Fibroblast of peridontal ligament (primary cell): Measurements from ENCODE around the gene HEATR1.
"Not testable (repeated sequence)": the region's sequence is repeated elsewhere in the genome, so short reads cannot be mapped to it uniquely, and the experiment has no call there.

Experiments
- DNase-seq: peaks from one replicate; pipeline ENCODE4 v3.0.0-alpha.2; 2010; ENCODE audit errors: extremely low read depth

HEATR1 gene

DNA sequence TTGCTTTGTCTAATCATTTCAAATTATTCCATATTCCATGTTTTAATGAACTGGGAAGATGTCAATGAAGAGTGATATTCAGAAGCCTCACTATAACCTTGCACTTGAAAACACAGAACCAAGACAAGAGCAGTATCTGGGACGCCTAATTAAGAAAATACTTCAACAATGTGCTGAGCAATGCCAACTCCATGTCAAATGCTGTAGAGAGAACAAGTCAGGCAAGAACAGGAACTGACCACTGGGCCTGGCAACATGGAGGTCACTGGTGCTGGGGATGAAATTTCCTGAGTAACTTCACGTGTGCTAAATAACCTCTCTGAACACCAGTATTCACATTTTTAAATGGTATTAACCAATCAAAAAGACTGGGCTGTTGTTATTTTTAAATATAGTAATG lies 22.8 kb downstream of the HEATR1 start:
- DNase-seq, result no peak

DNA sequence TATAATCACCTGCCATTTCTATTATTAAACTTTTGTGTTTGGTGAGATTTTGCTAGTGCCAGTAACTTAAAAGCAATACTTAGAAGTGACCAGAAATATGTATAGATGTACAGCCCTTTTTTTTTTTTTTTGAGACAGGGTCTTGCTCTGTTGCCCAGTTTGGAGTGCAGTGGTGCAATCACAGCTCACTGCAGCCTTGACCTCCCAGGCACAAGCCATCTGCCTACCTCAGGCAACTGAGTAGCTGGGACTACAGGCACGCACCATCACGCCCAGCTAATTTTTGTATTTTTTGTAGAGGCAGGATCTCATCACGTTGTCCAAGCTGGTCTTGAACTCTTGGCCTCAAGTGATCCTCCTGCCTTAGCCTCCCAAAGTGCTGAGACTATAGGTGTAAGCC lies 23.9 kb downstream of the HEATR1 start:
- not testable (repeated sequence) for DNase-seq

DNA sequence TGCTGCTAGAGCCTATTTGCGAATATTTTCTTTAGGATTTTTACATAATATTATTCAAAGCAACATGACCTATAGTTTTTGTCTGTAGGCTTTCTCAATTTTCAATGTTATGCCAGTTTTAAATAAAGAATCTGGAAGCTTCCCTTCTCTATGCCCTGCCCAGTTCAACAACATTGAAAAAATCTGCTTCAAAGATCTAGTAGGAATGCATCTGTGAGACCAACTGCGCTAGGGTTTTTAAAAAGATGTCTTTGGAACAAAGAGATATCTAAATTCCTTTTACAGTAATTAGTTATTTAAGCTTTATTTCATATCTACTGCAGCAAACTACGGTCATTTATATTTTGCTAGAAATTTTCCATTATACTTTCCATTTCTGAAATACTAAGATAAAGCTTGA lies 25.7 kb downstream of the HEATR1 start:
- DNase-seq, result no peak

DNA sequence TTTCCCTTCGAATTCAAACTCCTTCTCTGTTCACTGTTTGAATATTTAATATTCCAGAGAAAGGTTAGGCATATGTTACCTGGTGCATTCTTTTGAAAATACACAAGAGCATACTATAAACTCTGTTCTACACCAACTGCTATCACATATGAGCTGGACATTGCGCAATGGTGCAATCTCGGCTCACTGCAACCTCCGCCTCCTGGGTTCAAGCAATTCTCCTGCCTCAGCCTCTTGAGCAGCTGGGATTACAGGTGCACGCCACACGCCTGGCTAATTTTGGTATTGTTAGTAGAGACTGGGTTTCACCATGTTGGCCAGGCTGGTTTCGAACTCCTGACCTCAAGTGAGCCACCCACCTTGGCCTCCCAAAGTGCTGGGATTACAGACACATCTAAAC lies 27.3 kb downstream of the HEATR1 start:
- DNase-seq, result not testable (repeated sequence)

DNA sequence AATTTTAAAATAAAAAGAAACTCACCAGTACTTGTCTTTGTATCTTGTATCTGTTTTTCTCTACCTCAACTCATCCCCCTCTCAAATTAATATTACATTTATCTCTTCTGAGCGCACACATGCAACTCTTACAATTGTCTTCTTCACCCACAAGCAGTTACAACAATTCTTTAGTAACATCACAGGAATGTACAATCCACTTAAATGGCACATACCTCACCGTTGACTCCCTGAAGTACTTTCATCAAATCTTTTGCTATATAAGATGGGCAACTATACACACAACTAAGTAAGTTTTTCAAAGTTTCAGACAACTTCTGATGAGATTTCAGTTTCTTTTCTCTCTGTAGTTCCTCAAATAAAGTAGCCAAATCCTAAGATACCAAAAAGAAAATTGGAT lies 28.3 kb downstream of the HEATR1 start:
- DNase-seq, result peak; percentile 17

DNA sequence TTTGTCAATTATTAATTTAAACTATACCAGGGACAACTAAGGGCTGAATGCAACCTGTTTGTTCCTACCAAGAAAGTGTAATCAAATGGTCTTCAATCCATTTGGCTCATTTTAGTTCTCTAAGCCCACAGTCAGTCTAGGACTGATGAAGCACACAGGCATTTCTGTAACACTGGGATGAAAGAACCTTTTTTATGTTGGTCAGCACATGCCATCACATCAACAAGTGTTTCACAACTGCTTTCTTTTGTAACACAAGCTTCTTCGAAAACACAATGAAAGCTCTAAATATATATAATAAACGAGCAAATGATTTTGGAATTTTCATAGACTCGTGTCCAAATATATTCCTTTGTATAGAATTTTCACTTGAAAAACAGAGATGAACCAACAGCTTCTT lies 28.8 kb downstream of the HEATR1 start:
- peak; percentile 14 for DNase-seq

DNA sequence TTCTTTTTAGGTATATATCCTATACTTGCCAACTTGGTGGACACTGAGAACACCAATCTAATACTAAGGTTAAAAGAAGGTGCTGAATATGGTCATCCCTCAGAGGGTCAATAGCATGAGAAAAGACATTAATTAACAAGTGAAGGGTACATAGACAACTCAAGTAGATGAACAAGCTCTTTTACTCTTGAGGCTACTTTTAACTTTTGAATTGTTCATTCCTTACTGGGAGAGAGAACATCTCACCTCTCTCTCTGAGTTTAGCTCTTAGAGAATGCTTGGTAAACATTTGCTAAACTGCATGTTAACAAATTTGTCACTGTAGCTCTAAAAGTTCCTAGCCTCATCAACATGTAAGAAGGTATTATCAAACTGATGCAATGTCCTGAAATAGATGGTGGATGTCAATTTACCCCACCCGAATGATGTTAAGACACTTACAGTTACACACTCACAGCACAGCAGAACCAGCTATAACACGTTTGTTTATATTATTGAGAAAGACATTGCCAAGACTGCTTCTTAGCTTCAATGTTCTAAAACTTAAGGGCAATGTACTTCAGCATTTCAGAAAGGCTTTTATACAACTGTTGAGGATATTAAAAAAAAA lies 35.9 kb downstream of the HEATR1 start:
- DNase-seq, result peak; percentile 53

DNA sequence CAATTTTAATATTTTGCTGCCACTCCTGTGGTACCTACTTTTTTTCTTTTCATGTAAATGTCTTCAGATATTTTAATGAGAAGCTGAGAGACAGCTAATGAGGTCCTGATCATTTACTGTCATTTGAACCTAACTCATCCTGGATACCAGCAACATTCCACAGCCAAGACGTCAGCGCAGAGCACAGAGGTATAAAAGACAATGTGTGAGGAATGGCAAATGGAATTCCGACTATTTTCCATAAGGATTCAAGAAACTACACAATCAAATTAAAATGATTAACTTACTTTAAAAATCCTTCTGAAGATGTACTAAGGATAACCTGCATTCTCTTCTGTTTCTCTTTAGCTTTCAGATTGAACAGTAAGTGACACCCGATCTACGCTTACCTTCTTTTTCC lies 38.8 kb downstream of the HEATR1 start:
- no peak for DNase-seq

DNA sequence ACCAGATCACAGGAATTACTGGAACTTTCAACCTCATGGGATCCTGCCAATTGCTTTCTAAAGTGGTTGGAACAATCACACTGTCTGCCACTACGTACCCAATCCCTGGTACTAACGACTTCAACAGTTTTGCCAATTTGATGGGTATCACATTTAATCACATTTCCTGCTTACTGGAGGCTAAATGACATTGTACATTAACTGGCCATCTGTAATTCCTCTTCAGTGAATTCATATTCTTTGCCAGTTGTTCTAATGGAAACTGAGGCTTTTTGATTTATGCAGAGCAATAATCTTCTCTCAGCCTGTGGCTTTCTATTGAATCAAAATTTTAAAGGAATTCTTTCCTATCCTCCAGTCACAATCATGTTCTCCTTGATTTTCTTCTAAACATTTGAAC lies 42.3 kb downstream of the HEATR1 start:
- DNase-seq, result no peak

GRCh38 chr1:236560213-236560771 lies 44.0 kb downstream of the HEATR1 start:
- DNase-seq, result no peak

- DNase-seq, result no peak
Measured at GRCh38 chr1:236558846-236559245, 45.5 kb downstream of the HEATR1 start.

GRCh38 chr1:236558081-236558480 lies 46.2 kb downstream of the HEATR1 start:
- no peak for DNase-seq

GRCh38 chr1:236556606-236557005 lies 47.7 kb downstream of the HEATR1 start:
- DNase-seq, result no peak

GRCh38 chr1:236553370-236553769 lies 50.9 kb downstream of the HEATR1 start:
- DNase-seq, result no peak

DNA sequence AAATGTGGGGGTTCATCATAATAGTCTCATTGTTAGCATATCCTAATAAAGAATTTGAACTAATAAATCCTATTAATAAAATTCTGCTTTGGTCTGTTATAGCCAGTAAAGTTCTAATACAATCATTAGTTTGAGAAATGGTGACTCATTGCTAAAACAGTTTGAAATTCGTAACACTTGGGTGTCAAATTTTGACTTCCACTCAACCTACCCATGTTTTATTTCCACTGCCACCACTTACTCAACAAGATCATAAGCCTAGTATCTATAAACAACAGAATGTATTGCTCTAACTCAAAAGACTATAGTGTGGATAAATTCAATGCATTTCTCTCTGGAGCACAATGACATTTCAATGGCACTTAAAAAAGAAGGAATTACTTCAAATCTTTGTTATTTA lies 51.4 kb downstream of the HEATR1 start:
- no peak for DNase-seq

DNA sequence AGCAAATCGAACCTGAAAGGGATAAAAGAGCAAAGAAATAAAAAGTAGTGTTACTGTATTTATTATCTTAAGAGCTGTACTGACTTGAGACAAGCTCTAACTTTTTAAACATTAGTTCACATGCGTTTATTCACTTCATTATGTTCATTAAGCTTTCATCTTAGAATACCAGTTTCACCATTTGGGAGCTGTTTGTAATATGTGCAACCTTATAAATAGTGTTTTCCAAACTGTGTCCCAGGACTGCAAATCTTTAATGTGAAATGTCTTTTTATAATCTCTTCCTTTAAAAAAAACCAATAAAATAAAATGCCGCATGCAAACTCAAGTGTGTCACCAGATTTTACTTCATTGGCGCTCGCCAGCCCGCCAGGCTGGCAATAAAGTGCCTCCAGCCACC lies 52.2 kb downstream of the HEATR1 start:
- DNase-seq, result no peak

DNA sequence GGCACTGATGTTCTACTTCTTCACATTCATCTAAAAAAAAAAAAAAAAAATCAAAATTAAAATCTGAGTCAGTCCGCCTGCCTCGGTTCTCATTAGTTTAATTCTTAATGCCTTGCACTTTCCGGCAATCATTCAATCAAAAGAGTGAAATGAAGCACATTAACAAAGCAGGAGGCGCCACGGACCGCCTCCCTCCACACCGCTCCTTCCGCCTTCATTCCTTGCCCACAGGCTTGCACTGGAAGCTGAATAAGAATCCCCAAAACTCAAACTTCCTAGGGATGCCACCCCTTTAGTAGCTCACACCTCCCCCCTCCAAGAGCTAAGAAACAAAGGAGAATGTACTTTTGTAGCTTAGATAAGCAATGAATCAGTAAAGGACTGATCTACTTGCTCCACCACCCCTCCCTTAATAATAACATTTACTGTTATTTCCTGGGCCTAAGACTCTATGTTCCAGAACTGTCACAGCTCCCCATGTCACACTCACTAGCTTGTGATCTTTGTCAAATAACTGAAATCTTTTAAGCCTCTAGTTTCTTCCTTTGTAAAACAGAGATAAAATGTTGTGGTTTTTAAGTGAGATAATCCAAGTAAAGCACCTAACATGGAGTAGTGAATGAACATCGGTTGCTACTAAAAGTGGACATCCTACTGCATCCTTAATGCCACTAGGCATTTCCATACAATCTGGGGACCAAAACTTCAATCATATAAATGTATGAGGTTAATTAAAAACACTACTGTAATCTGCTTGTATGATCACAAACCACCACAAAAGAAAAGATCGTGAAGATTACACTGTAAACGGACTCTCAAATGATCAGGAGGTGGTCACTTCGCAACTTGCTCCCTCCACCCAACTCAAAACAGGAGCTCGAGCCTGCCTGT lies 53.1 kb downstream of the HEATR1 start:
- no peak for DNase-seq

DNA sequence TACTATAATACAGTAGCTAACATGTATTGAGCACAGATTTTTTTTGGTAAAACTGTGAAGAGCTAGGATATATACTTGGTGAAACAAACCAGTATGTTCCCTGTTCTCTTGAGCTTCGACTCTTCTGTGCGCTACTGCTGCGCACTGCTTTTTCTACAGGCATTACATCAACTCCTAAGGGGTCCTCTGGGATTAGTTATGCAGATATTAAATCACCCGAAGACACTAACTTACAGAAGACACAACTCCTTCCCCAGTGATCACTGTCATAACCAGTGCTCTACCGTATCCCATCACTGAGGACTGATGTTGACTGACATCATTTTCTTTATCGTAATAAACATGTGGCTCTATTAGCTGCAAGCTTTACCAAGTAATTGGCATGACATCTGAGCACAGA lies 55.9 kb downstream of the HEATR1 start:
- no peak for DNase-seq

DNA sequence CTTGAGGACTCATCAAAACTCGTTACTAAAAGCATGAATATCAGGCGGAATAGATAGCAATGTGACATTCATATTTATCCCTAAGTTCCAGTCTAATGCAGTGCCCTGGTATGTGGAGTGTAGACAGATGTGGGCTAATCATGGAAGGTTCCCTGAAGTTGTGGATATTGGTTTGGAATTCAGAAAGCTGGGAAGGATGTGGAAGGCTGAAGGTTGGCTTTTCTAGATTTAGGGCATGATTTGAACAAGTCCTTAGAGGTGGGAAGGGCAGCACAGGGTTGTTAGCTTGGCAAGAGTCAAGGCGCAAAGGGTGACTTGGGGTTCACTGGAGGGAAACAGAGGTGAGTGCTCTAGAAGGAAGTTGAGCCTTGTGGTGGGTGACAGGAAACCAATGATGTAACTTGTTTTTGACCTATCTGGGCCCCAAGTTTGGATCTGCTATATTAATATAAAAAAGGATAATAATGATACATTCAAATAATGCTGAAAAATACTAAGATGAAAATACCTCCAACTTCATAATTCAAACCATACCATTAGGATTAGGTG lies 58.6 kb downstream of the HEATR1 start:
- DNase-seq, result no peak

GRCh38 chr1:236543065-236543669 lies 61.1 kb downstream of the HEATR1 start:
- no peak for DNase-seq

DNA sequence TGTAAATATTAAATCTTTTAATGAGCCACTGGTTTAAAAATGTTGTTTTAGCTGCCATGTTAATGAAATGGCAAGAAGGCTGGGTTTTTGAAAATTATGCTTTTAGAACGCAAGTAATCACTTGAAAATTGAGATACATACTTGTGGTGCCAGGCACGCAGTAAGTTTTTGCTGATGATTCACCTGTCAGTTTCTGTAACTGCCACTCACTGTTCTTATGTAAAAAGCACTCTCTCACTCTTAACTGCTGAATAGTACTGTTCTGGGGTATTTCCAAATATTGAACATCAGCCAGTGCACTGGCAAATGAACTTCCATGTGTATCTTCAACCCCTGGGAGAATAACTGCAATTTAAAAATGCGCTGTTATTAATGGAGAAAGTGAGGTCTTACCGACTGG lies 62.6 kb downstream of the HEATR1 start:
- DNase-seq, result no peak

DNA sequence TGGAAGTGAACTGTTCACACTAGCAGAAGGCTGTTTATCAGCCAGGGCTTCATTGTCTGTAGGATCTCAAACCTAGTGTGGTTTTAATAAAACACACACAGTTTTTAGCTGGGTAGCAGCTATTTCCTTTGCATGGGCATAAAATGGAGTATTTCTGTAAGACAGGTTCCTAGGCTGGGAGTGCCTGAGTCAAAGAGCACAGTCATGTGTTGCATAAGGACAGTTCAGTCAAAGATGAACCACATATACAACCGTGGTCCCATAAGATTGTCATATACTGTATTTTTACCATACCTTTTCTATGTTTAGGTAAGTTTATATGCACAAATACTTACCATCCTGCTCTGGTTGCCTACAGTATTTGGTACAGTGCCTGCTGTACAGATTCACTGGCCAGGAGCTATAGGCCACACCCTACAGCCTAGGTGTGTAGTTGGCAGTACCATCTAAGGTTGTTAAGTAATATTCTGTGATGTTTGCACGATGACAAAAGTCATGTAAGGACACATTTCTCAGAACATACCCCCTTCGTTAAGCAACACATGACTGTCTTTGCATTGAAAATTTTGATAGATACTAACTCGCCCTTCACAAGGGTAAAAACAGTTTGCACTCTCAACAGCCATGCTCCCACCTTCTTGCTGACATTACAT lies 63.4 kb downstream of the HEATR1 start:
- DNase-seq, result no peak
